BLaER1 treated with 17β-estradiol and CSF1 and Interleukin-3, amounts not matched to agents 10 nM and 100 nM (cell line): ENCODE data around the gene ABCB9.

Source experiments
- H3K27ac ChIP-seq, 11 experiments: shearing (Covaris generic); formaldehyde crosslinking; 2 replicates each; pipeline ENCODE4 v1.8.1; 2022
- H3K27me3 ChIP-seq, 11 experiments: shearing (Covaris generic); formaldehyde crosslinking; 2 replicates each; pipeline ENCODE4 v1.8.1; 2022
- H3K36me3 ChIP-seq, 11 experiments: shearing (Covaris generic); formaldehyde crosslinking; 2 replicates each; pipeline ENCODE4 v1.8.1; 2022
- H3K4me1 ChIP-seq, 10 experiments: shearing (Covaris generic); formaldehyde crosslinking; 2 replicates each; pipeline ENCODE4 v1.8.1; 2022
- H3K4me2 ChIP-seq, 11 experiments: shearing (Covaris generic); formaldehyde crosslinking; 2 replicates each; pipeline ENCODE4 v1.8.1; 2022
- H3K4me3 ChIP-seq, 10 experiments: shearing (Covaris generic); formaldehyde crosslinking; 2 replicates each; pipeline ENCODE4 v1.8.1; 2022
- H3K9ac ChIP-seq, 11 experiments: shearing (Covaris generic); formaldehyde crosslinking; 2 replicates each; pipeline ENCODE4 v1.8.1; 2022
- H3K9me3 ChIP-seq, 11 experiments: shearing (Covaris generic); formaldehyde crosslinking; replicated peaks in 1 of 11; 2 replicates each; pipeline ENCODE4 v1.8.1; 2022
- H4K20me1 ChIP-seq, 11 experiments: shearing (Covaris generic); formaldehyde crosslinking; 2 replicates each; pipeline ENCODE4 v1.8.1; 2022
- Cebpa-rat ChIP-seq, 11 experiments: shearing (Covaris generic); IDR thresholded peaks; 2 replicates each; pipeline ENCODE4 v1.8.1; 2022

Gene ABCB9

DNA sequence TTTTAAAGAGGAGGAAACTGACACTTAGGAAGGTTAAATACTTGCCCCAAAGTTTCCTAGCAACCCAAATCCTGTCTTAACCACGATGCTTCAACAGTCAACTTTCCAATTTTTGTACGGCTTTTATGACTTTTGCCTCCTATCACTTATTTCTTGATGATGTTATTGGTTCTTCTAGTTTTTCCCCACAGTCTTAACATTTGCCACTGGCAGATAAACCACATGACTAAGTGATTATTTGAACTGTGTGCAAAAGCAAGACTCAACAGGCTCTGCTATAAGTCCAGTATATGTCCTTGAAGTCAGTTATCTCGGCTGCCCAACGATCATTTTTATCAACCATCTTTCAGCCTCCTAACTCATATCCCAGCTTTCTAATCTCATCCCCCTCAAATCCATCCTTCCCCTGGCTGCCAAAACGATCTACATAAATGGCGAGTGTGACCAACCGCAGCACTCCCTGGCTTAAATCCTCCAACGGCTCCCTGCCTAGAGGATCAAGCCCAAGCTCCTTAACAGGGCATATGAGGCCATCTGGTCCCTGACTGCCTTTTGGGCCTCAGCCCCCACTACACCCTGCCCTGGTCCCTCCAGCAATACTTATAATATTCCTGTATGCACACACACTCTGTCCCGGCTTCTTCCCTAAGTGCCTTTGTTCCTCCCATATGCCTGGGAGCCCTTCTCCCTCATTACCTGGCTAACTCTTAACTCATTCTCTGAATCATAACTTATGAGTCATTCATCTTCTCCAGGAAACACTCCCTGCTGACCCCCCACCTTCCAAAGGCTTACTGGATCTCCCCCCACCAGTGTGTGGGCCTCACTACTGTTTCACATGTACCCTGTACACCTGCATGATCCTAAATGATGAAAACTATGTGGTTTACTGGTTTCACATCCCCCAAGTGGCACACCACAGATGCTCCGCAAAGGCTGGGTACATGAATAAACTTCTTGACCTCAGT, 79.1 kb downstream of the ABCB9 start:
- H3K4me1 ChIP-seq: peaks cover 92 to 100% (median 98%) of the 10 kb centered on the region in 10 experiments
- H3K27me3 ChIP-seq: no peaks in the 10 kb centered on the region
- TF ChIP-seq Cebpa-rat (IDR thresholded peaks at IDR 0.05): no peak
- peak overlapping the region; percentile 53 to 76 (median 71); a peak in 20 of 22 replicates for H3K9ac ChIP-seq
- peaks cover 21 to 79% (median 43%) of the 10 kb centered on the region in 11 experiments; a peak in 17 of 22 replicates for H4K20me1 ChIP-seq
- H3K4me2 ChIP-seq: peak overlapping the region; percentile 93 to 100 (median 98)
- peak overlapping the region in 7 of 10 experiments; percentile 40 to 59 (median 47); a peak in 9 of 20 replicates for H3K4me3 ChIP-seq
- H3K9me3 ChIP-seq: no peaks in the 10 kb centered on the region
- H3K27ac ChIP-seq: peak overlapping the region; percentile 35 to 86 (median 81); a peak in 21 of 22 replicates
- H3K36me3 ChIP-seq: no peaks in the 10 kb centered on the region

DNA sequence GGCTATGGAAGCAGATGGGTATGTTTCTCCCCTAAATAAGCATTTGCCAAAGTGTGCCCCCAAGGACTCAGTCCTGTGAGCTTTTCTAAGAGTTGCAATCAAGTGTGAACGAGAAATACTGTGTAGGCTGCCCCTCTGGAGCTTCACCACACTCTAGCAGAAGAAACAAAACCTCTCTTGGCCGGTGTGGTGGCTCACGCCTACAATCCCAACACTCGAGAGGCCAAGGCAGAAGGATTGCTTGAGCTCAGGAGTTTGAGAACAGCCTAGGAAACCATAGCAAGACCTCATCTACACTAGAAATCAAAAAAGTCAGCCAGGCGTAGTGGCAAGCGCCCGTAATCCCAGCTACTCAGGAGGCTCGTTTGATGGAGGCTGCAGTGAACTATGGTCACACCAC, 80.1 kb downstream of the ABCB9 start:
- Histone ChIP-seq H3K27ac (peak overlapping the region in 10 of 11 experiments; percentile 23 to 86 (median 80); a peak in 18 of 22 replicates), H4K20me1 (peaks cover 18 to 79% (median 44%) of the 10 kb centered on the region in 11 experiments; a peak in 18 of 22 replicates), H3K4me2 (peak overlapping the region; percentile 93 to 100 (median 98)), H3K4me1 (peaks cover 90 to 100% (median 98%) of the 10 kb centered on the region in 10 experiments), H3K4me3 (peak overlapping the region in 5 of 10 experiments; percentile 4 to 19 (median 11); a peak in 5 of 20 replicates), H3K9me3 (no peaks in the 10 kb centered on the region), H3K9ac (peak overlapping the region; percentile 23 to 76 (median 57); a peak in 19 of 22 replicates), H3K27me3 (no peaks in the 10 kb centered on the region), H3K36me3 (no peaks in the 10 kb centered on the region)
- TF ChIP-seq Cebpa-rat (IDR thresholded peaks at IDR 0.05): no peak

DNA sequence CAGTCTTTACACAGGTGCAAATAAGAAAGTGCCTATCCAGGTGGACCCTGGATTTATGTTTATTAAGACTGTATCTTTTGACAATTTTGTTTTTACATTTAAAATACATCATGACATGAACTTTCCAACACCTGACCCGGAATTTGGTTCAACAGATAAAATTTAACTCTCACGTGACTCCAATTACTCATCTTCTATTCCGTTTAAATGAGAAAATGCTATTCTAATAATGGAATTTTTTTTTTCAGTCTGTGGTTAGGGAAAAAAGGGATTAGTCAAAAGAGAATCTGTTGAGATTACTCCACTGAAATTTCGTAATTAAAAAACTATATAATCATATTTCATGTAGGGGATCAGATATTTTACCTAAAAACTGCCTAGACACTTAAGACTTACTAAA, 81.4 kb downstream of the ABCB9 start:
- Histone ChIP-seq H3K9ac (peak overlapping the region in 1 of 11 experiments; percentile 1; a peak in 2 of 22 replicates), H3K4me3 (no peak overlapping the region), H3K27me3 (no peaks in the 10 kb centered on the region), H3K36me3 (peaks cover 0 to 8% (median 0%) of the 10 kb centered on the region in 11 experiments; a peak in 1 of 22 replicates), H3K9me3 (no peaks in the 10 kb centered on the region), H3K27ac (peak overlapping the region in 6 of 11 experiments; percentile 65 to 83 (median 75); a peak in 9 of 22 replicates), H3K4me2 (peak overlapping the region; percentile 71 to 100 (median 96); a peak in 21 of 22 replicates), H4K20me1 (peaks cover 21 to 79% (median 44%) of the 10 kb centered on the region in 11 experiments; a peak in 20 of 22 replicates), H3K4me1 (peaks cover 90 to 100% (median 98%) of the 10 kb centered on the region in 10 experiments)
- no peak for TF ChIP-seq Cebpa-rat (IDR thresholded peaks at IDR 0.05)

DNA sequence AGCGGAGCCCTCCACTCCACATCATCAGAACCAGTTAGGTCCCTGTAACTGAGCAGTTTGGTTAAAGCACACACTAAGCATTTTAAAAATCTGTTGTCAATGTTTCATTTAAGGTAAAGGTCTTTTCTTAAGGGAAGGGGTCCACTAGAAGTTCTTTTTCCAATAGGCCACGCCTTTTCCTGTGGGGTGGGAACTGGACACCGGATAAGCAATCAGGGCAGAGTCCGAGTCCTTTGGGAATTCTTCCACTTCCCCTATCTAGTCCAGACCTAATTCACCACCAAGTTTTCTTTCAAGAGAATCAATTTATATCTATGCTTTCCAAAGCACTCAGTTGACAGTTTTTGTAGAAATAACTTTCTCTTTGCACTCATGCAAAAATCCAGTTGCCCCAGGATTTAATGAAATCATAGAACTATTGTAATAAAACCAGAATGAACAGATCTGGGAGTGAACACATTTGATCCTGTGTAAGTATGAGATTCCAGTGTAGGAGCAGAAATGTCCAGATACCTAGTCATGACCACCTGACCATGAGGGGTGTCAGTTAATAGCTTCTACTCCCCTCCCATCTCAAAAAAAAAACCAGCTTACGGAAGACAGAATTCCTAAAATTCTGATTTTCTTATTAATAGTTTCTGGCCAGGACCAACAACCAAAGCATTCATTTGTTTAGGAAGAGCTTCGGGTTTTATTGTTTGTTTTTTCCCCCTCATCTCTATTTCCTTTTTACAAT, 82.0 kb downstream of the ABCB9 start:
- Histone ChIP-seq H3K4me1 (peaks cover 90 to 100% (median 98%) of the 10 kb centered on the region in 10 experiments), H3K36me3 (peaks cover 0 to 14% (median 0%) of the 10 kb centered on the region in 11 experiments; a peak in 5 of 22 replicates), H3K27ac (peak overlapping the region in 8 of 11 experiments; percentile 28 to 78 (median 68); a peak in 15 of 22 replicates), H3K27me3 (no peaks in the 10 kb centered on the region), H4K20me1 (peaks cover 27 to 82% (median 49%) of the 10 kb centered on the region in 11 experiments; a peak in 21 of 22 replicates), H3K9ac (peak overlapping the region in 5 of 11 experiments; percentile 1 to 64 (median 44); a peak in 8 of 22 replicates), H3K9me3 (no peaks in the 10 kb centered on the region), H3K4me2 (peak overlapping the region; percentile 71 to 100 (median 96)), H3K4me3 (peak overlapping the region in 3 of 10 experiments; percentile 3 to 13 (median 6); a peak in 1 of 20 replicates)
- no peak for TF ChIP-seq Cebpa-rat (IDR thresholded peaks at IDR 0.05)

DNA sequence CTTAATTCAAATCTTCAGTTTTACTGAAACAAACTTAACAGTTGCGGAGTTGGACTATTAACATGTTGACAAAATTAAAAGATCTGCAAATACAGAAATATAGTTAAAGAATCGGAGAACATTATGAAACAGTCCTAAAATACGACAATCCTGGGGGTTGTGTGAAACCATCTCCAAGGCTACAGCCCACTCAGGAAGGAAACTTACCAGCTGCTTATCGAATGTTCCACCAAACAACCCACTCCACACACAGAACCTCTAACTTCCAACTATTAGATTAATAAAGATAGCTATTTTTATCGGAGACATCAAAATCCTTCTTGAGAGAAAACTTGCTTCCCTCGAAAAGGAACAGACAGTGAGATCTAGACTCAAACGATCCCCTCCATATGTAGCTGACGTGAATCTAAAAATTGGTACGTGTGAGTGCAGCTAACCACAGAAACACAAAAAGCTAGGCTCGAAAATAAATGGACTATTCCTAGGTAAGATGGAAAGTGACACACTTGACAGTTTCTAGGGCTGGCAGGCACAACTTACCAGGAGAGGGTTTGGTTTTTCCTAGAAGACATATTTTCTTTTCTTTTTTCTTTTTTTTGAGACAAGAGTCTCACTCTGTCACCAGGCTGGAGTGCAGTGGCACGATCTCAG, 83.2 kb downstream of the ABCB9 start:
- peak overlapping the region in 8 of 11 experiments; percentile 31 to 78 (median 68); a peak in 15 of 22 replicates for H3K27ac ChIP-seq
- TF ChIP-seq Cebpa-rat (IDR thresholded peaks at IDR 0.05): no peak

GRCh38 chr12:122880668-122881067, 85.6 kb downstream of the ABCB9 start:
- no peak for TF ChIP-seq Cebpa-rat (IDR thresholded peaks at IDR 0.05)
- H3K4me2 ChIP-seq: peak overlapping the region; percentile 71 to 98 (median 92)
- H3K4me1 ChIP-seq: peaks cover 91 to 100% (median 98%) of the 10 kb centered on the region in 10 experiments
- H3K9ac ChIP-seq: peak overlapping the region in 6 of 11 experiments; percentile 32 to 39 (median 34); a peak in 6 of 22 replicates
- no peaks in the 10 kb centered on the region for H3K9me3 ChIP-seq
- H4K20me1 ChIP-seq: peaks cover 47 to 94% (median 78%) of the 10 kb centered on the region in 11 experiments; a peak in 21 of 22 replicates
- H3K36me3 ChIP-seq: peaks cover 0 to 33% (median 6%) of the 10 kb centered on the region in 11 experiments; a peak in 7 of 22 replicates
- peak overlapping the region in 7 of 11 experiments; percentile 34 to 55 (median 41); a peak in 9 of 22 replicates for H3K27ac ChIP-seq
- no peak overlapping the region for H3K4me3 ChIP-seq
- H3K27me3 ChIP-seq: peaks cover 0 to 2% (median 0%) of the 10 kb centered on the region in 11 experiments; a peak in 1 of 22 replicates

More for the DNA sequence above, 83.2 kb downstream of the ABCB9 start:
- Histone ChIP-seq H3K9ac (peak overlapping the region in 10 of 11 experiments; percentile 25 to 64 (median 43); a peak in 18 of 22 replicates), H4K20me1 (peaks cover 39 to 92% (median 61%) of the 10 kb centered on the region in 11 experiments; a peak in 21 of 22 replicates), H3K4me2 (peak overlapping the region; percentile 71 to 100 (median 96)), H3K36me3 (peaks cover 0 to 22% (median 3%) of the 10 kb centered on the region in 11 experiments; a peak in 7 of 22 replicates), H3K9me3 (no peaks in the 10 kb centered on the region), H3K4me1 (peaks cover 90 to 100% (median 98%) of the 10 kb centered on the region in 10 experiments), H3K4me3 (peak overlapping the region in 6 of 10 experiments; percentile 6 to 35 (median 12); a peak in 4 of 20 replicates), H3K27me3 (no peaks in the 10 kb centered on the region; a peak in 1 of 22 replicates)

GRCh38 chr12:122880155-122880667, 86.1 kb downstream of the ABCB9 start:
- Histone ChIP-seq H3K27me3 (peaks cover 0 to 2% (median 0%) of the 10 kb centered on the region in 11 experiments; a peak in 1 of 22 replicates), H3K27ac (peak overlapping the region in 5 of 11 experiments; percentile 40 to 55 (median 41); a peak in 7 of 22 replicates), H3K9ac (peak overlapping the region in 5 of 11 experiments; percentile 6 to 39 (median 35); a peak in 5 of 22 replicates), H3K9me3 (no peaks in the 10 kb centered on the region), H3K36me3 (peaks cover 0 to 33% (median 6%) of the 10 kb centered on the region in 11 experiments; a peak in 7 of 22 replicates), H4K20me1 (peaks cover 50 to 98% (median 82%) of the 10 kb centered on the region in 11 experiments; a peak in 21 of 22 replicates), H3K4me3 (no peak overlapping the region), H3K4me1 (peaks cover 93 to 100% (median 100%) of the 10 kb centered on the region in 10 experiments), H3K4me2 (peak overlapping the region; percentile 71 to 98 (median 92))
- TF ChIP-seq Cebpa-rat (IDR thresholded peaks at IDR 0.05): no peak
